ENCODE data around the gene SPATA31C2.

DNA sequence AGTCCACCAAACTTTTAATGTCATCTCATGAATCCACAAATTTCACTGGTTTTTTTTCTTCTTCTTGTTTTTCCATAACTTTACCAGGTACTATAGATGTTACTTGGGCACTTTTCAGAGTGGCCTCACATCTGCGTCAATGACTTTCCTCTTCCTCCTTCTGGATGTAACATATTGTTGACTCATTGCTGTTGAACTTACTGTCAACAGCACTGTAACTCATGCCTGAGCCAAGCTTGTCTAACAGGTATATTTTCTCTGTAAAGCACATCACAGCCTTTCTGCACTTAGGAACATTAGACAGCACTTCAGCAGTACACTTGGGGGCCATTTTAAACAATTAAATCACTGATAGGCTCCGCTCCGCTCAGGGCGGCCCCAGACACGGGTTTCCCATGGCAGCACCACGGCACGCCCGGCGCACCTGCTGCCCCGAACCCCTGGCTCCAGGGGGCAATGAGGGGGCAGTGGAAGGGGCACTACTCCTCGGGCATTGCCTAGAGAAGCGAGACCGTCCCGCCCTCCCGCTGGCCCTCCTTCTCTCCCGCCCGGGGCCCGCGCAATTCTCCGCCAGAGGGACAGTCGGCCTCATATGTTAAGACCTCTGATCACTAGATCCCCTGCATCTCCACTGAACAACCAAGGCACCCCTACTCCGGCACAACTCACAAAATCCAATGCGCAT is 41.9 kb upstream of the SPATA31C2 start:
- no peak for TF ChIP-seq POLR2A (IDR thresholded peaks at IDR 0.05; ENCODE audit: low read length)
- TF ChIP-seq GATA1 (IDR thresholded peaks at IDR 0.05; ENCODE audit: low read depth, low read length), result no peak
